H9 (cell line): Measurements from ENCODE around the gene UNC93A. TPM values are rescaled to one million over a fixed set of nuclear protein-coding genes. Genes with fewer than 3 reads are reported as not detected.

Experiments
- DNase-seq: peaks from one replicate; pipeline ENCODE4 v3.0.0-alpha.2; 2017
- H2AFZ ChIP-seq: one replicate; pipeline ENCODE4 v1.6.1; 2013; ENCODE audit warnings: mild to moderate bottlenecking, low read length, control low read depth, moderate library complexity
- H2AK5ac ChIP-seq: 2 replicates; pipeline ENCODE4 v1.6.1; 2013; ENCODE audit warnings: low read length, control low read depth, mixed read lengths; ENCODE audit not compliant: insufficient read length
- H2BK120ac ChIP-seq: one replicate; pipeline ENCODE4 v1.6.1; 2013; ENCODE audit warnings: low read depth, mild to moderate bottlenecking, low read length, control low read depth, inconsistent platforms; ENCODE audit not compliant: poor library complexity, severe bottlenecking
- H2BK12ac ChIP-seq: 2 replicates; pipeline ENCODE4 v1.6.1; 2013; ENCODE audit warnings: low read length, control low read depth, mixed read lengths, low read depth; ENCODE audit not compliant: insufficient read length
- H2BK15ac ChIP-seq: 2 replicates; pipeline ENCODE4 v1.6.1; 2013; ENCODE audit warnings: low read depth, low read length, control low read depth
- H2BK20ac ChIP-seq: one replicate; pipeline ENCODE4 v1.6.1; 2013; ENCODE audit warnings: low read depth, mild to moderate bottlenecking, low read length, control low read depth, inconsistent platforms; ENCODE audit not compliant: poor library complexity, severe bottlenecking
- H2BK5ac ChIP-seq: 2 replicates; pipeline ENCODE4 v1.6.1; 2013; ENCODE audit warnings: low read length, control low read depth, mixed read lengths; ENCODE audit not compliant: insufficient read length
- H3K14ac ChIP-seq: 2 replicates; pipeline ENCODE4 v1.6.1; 2013; ENCODE audit warnings: low read length, control low read depth; ENCODE audit not compliant: insufficient read depth
- H3K18ac ChIP-seq: 2 replicates; pipeline ENCODE4 v1.6.1; 2013; ENCODE audit warnings: low read depth, mild to moderate bottlenecking, mixed read lengths, low read length, control low read depth; ENCODE audit not compliant: insufficient read length
- H3K23ac ChIP-seq: 2 replicates; pipeline ENCODE4 v1.6.1; 2013; ENCODE audit warnings: low read length, control low read depth, mixed read lengths, low read depth; ENCODE audit not compliant: insufficient read length
- H3K23me2 ChIP-seq: 2 replicates; pipeline ENCODE4 v1.6.1; 2013; ENCODE audit warnings: low read depth, mild to moderate bottlenecking, mixed read lengths, low read length, control low read depth; ENCODE audit not compliant: insufficient read length, poor library complexity, severe bottlenecking
- H3K27ac ChIP-seq: 2 replicates; pipeline ENCODE4 v1.5.1; 2013; ENCODE audit warnings: low read length, control low read depth, mixed read lengths, low read depth; ENCODE audit not compliant: insufficient read length
- H3K27me3 ChIP-seq: 2 replicates; pipeline ENCODE4 v1.6.1; 2013; ENCODE audit warnings: low read length, control low read depth, inconsistent platforms; ENCODE audit not compliant: insufficient read depth
- H3K4ac ChIP-seq: 2 replicates; pipeline ENCODE4 v1.6.1; 2013; ENCODE audit warnings: low read depth, mild to moderate bottlenecking, control low read depth, inconsistent platforms, low read length, moderate library complexity
- H3K4me1 ChIP-seq: 2 replicates; pipeline ENCODE4 v1.6.1; 2013; ENCODE audit warnings: low read length, control low read depth, inconsistent platforms; ENCODE audit not compliant: insufficient read depth
- H3K4me2 ChIP-seq: 2 replicates; pipeline ENCODE4 v1.6.1; 2013; ENCODE audit warnings: low read length, control low read depth, mixed read lengths; ENCODE audit not compliant: insufficient read length, insufficient read depth
- H3K56ac ChIP-seq: 2 replicates; pipeline ENCODE4 v1.6.1; 2013; ENCODE audit warnings: low read depth, mild to moderate bottlenecking, mixed read lengths, low read length, control low read depth; ENCODE audit not compliant: insufficient read length
- H3K79me1 ChIP-seq: 2 replicates; pipeline ENCODE4 v1.6.1; 2013; ENCODE audit warnings: low read depth, mild to moderate bottlenecking, moderate library complexity, low read length, control low read depth, inconsistent platforms; ENCODE audit not compliant: insufficient read depth, poor library complexity, severe bottlenecking
- H3K79me2 ChIP-seq: 2 replicates; pipeline ENCODE4 v1.6.1; 2013; ENCODE audit warnings: low read length, control low read depth, inconsistent platforms; ENCODE audit not compliant: insufficient read depth
- H3K9ac ChIP-seq: 2 replicates; pipeline ENCODE4 v1.6.1; 2013; ENCODE audit warnings: low read length, control low read depth, mixed read lengths; ENCODE audit not compliant: insufficient read length; ENCODE audit errors: extremely low read depth
- H3K9me3 ChIP-seq: one replicate; pipeline ENCODE4 v1.6.1; 2013; ENCODE audit warnings: low read depth, low read length, inconsistent platforms; ENCODE audit not compliant: control insufficient read depth
- H3T11ph ChIP-seq: one replicate; pipeline ENCODE4 v1.6.1; 2013; ENCODE audit warnings: mild to moderate bottlenecking, low read length, control low read depth, inconsistent platforms
- H4K20me1 ChIP-seq: one replicate; pipeline ENCODE4 v1.6.1; 2013; ENCODE audit not compliant: control insufficient read depth, insufficient read length, insufficient read depth
- H4K5ac ChIP-seq: 2 replicates; pipeline ENCODE4 v1.6.1; 2013; ENCODE audit warnings: low read depth, mild to moderate bottlenecking, mixed read lengths, low read length, control low read depth; ENCODE audit not compliant: insufficient read length
- H4K8ac ChIP-seq: replicated peaks from 2 replicates; pipeline ENCODE4 v1.6.1; 2013; ENCODE audit warnings: low read length, control low read depth, mixed read lengths, low read depth; ENCODE audit not compliant: insufficient read length
- H4K91ac ChIP-seq: 2 replicates; pipeline ENCODE4 v1.6.1; 2013; ENCODE audit warnings: low read depth, mild to moderate bottlenecking, moderate library complexity, mixed read lengths, low read length, control low read depth; ENCODE audit not compliant: insufficient read length
- H3K27ac Mint-ChIP-seq, 3 experiments: 2 replicates in 2 of 3; 3 replicates in 1 of 3; pipeline ENCODE4 v1.8.0; 2020 to 2021; ENCODE audit warnings: mixed read lengths in 3 of 3, mild to moderate bottlenecking in 1 of 3, moderate library complexity in 1 of 3
- H3K27me3 Mint-ChIP-seq: 2 replicates; pipeline ENCODE4 v1.8.0; 2021; ENCODE audit warnings: low read depth, mild to moderate bottlenecking, moderate library complexity, mixed read lengths
- H3K36me3 Mint-ChIP-seq, 3 experiments: 2 replicates in 2 of 3; 3 replicates in 1 of 3; pipeline ENCODE4 v1.8.0; 2020 to 2021; ENCODE audit warnings: low read depth in 3 of 3, mixed read lengths in 3 of 3; ENCODE audit not compliant: insufficient read depth in 1 of 3
- H3K4me1 Mint-ChIP-seq, 2 experiments: 2 replicates each; pipeline ENCODE4 v1.8.0; 2020; ENCODE audit warnings: mixed read lengths in 2 of 2
- H3K4me3 Mint-ChIP-seq, 2 experiments: 2 replicates in 1 of 2; 3 replicates in 1 of 2; pipeline ENCODE4 v1.8.0; 2020 to 2021; ENCODE audit warnings: mild to moderate bottlenecking in 2 of 2, mixed read lengths in 2 of 2, moderate library complexity in 1 of 2
- H3K9me3 Mint-ChIP-seq, 2 experiments: 2 replicates in 1 of 2; 3 replicates in 1 of 2; pipeline ENCODE4 v1.8.0; 2020; ENCODE audit warnings: mild to moderate bottlenecking in 2 of 2, mixed read lengths in 2 of 2, moderate library complexity in 1 of 2
- WGBS: extraction: QIAGEN DNeasy Blood & Tissue Kit; methylation state at CpG from one replicate; pipeline ENCODE4 v1.1.7; 2013; ENCODE audit warnings: missing lambda C conversion rate, low lambda C conversion rate, mixed read lengths; ENCODE audit not compliant: insufficient read length; ENCODE audit errors: extremely low coverage; 5-methylcytosine and 5-hydroxymethylcytosine counted together
- total RNA-seq: library from RNA; stranded (reverse); gene quantifications from 2 replicates; pipeline ENCODE4 v1.2.1, GENCODE V29; 2021
- TF ChIP-seq, protein P1 (sequence below): fragments of 200-600 bp; sonication (generic); conservative IDR thresholded peaks from 3 replicates; pipeline ENCODE4 v1.8.0; 2021; ENCODE audit warnings: antibody characterized with exemption, mild to moderate bottlenecking

Gene UNC93A
- total RNA-seq, 1 experiment from 2014 or later: 0.70 TPM

GRCh38 chr6:167345960-167346359 lies 54.8 kb downstream of the UNC93A start:
- H3K27ac Mint-ChIP-seq: no peak overlapping the region
- TF ChIP-seq, protein P1, sequence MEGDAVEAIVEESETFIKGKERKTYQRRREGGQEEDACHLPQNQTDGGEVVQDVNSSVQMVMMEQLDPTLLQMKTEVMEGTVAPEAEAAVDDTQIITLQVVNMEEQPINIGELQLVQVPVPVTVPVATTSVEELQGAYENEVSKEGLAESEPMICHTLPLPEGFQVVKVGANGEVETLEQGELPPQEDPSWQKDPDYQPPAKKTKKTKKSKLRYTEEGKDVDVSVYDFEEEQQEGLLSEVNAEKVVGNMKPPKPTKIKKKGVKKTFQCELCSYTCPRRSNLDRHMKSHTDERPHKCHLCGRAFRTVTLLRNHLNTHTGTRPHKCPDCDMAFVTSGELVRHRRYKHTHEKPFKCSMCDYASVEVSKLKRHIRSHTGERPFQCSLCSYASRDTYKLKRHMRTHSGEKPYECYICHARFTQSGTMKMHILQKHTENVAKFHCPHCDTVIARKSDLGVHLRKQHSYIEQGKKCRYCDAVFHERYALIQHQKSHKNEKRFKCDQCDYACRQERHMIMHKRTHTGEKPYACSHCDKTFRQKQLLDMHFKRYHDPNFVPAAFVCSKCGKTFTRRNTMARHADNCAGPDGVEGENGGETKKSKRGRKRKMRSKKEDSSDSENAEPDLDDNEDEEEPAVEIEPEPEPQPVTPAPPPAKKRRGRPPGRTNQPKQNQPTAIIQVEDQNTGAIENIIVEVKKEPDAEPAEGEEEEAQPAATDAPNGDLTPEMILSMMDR: no peak
- H2BK12ac ChIP-seq: no peak overlapping the region
- no peak overlapping the region for H3K18ac ChIP-seq
- no peak overlapping the region for H3K27ac ChIP-seq
- no peak overlapping the region for H3K14ac ChIP-seq
- no peak overlapping the region for H2BK20ac ChIP-seq
- DNase-seq: no peak
- no peak overlapping the region for H3K9ac ChIP-seq
- no peak overlapping the region for H2BK5ac ChIP-seq
- no peak overlapping the region for H3K4me2 ChIP-seq
- H3K4me3 Mint-ChIP-seq: no peak overlapping the region
- no peak overlapping the region for H2AK5ac ChIP-seq
- no peaks in the 10 kb centered on the region for H3K79me1 ChIP-seq
- H3K56ac ChIP-seq: no peak overlapping the region
- H3K23me2 ChIP-seq: peaks cover 4% of the 10 kb centered on the region
- no peak overlapping the region for H2AFZ ChIP-seq
- H3K79me2 ChIP-seq: no peaks in the 10 kb centered on the region
- H3K4me1 ChIP-seq: no peaks in the 10 kb centered on the region
- H3K36me3 Mint-ChIP-seq: no peaks in the 10 kb centered on the region; a peak in 1 of 7 replicates
- no peaks in the 10 kb centered on the region for H3K9me3 ChIP-seq
- peaks cover 6% of the 10 kb centered on the region; the same call in 1 of the 2 replicates for H3K27me3 ChIP-seq
- H3K9me3 Mint-ChIP-seq: no peaks in the 10 kb centered on the region; a peak in 1 of 5 replicates
- no peak overlapping the region for H4K8ac ChIP-seq
- peaks cover 9 to 13% of the 10 kb centered on the region in 2 experiments for H3K4me1 Mint-ChIP-seq
- H3K27me3 Mint-ChIP-seq: peaks cover 32% of the 10 kb centered on the region
- no peaks in the 10 kb centered on the region for H4K20me1 ChIP-seq
- WGBS: no CpG with 5 or more reads among the region's 4 CpGs
- no peak overlapping the region for H3T11ph ChIP-seq
- no peak overlapping the region for H3K23ac ChIP-seq
- H2BK15ac ChIP-seq: no peak overlapping the region
- no peak overlapping the region for H4K91ac ChIP-seq
- no peak overlapping the region for H4K5ac ChIP-seq
- H2BK120ac ChIP-seq: no peak overlapping the region
- H3K4ac ChIP-seq: no peak overlapping the region
